GM13976 (cell line): ENCODE data around the gene CASP9.

Experiments used
- DNase-seq: peaks from one replicate; pipeline ENCODE4 v3.0.0; 2012; ENCODE audit warnings: low spot score
- CTCF ChIP-seq: IDR thresholded peaks from 2 replicates; pipeline ENCODE4 v1.5.1; 2012; ENCODE audit warnings: borderline replicate concordance, mild to moderate bottlenecking; ENCODE audit not compliant: insufficient read depth; ENCODE audit errors: extremely low read depth, missing control alignments, control extremely low read depth
- in situ Hi-C: fragments of 300-500 bp; cut with MboI; formaldehyde crosslinking; loops from one replicate; pipeline ENCODE4 v1.12.0; 2022; ENCODE audit warnings: low sequenced_read_pairs, mixed read lengths, inconsistent platforms; ENCODE audit not compliant: unreplicated experiment

The CASP9 gene

DNA sequence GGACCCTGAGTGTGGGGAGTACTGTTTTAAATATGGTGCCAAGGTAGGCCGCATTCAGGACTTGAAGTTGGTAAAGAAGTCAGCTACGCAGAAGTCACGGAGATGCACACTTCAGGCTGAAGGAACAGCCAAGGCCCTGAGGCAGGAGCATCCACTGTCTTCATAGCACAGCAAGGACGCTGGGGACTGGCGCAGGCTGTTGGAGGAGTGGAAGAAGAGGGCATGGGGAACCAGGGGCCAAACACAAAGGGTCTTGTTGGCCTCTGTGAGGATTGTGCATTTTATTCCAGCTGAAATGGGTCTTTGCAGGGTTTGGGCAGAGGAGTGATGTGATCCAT lies 19.2 kb upstream of the CASP9 start:
- no peak for DNase-seq
- in situ Hi-C loops: no loop called here

DNA sequence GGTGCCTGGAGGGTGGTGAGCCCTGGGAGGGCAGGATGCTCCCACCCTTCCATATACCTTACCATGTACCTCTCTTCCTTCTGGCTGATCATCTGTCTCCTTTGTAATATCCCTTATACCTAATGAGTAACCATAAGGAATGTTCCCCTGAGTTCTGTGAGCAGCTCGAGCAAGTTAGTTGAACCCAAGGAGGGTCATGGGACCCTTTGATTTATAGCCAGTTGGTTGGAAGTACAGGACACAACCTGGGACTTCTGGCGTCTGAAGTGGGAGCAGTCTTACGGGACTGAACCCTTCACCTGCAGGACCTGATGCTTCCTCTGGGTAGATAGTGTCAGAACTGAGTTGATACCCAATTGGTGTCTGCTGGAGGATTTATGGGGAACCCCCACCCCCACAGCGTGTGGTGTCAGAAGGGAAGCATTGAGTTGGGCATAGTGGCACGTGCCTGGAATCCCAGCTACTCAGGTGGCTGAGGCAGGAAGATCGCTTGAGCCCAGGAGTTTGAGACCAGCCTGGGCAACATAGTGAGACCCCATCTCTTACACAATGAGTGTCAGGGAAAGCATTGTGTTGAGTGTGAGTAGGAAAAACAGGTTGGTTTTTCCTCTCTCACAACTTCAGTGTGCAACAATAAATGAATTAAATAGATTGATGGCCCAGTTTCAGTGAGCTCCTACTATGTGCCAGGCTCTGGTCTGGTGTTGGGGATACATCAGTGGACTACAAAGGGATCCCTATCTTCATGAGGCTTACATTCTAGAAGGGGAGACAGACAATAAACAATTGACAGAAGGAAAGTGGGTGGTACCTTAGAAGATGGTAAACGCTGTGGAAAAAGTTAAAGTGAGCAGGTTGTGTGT lies 18.6 kb upstream of the CASP9 start:
- no peak for DNase-seq
- in situ Hi-C loops: no loop called here
- TF ChIP-seq CTCF: no peak

More for the DNA sequence above, 19.2 kb upstream of the CASP9 start:
- TF ChIP-seq CTCF: no peak

GRCh38 chr1:15541231-15541792 lies 17.3 kb upstream of the CASP9 start:
- in situ Hi-C loops: no loop called here
- no peak for DNase-seq
- no peak for TF ChIP-seq CTCF

GRCh38 chr1:15540186-15540585 lies 16.2 kb upstream of the CASP9 start:
- no peak for TF ChIP-seq CTCF
- in situ Hi-C loops: no loop called here
- DNase-seq: no peak

DNA sequence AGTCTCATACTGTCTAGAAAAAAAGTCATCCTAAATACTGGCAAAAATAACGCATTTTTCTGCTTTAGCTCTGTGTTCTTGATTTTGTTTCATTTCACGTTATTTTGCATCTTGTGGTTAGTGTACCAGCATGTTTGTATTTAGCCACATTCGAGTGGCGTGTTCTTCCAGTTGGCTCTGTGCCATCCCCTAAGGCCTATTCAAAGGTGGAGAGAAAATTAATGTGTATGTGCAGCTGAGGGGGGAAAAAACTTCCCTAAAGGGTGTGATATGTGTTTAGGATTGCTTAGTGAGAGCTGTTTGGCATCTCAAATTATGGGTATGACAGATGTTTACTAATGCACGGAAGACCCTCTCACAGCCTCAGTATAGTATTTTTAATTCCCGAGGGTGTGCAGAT lies 14.8 kb upstream of the CASP9 start:
- TF ChIP-seq CTCF: no peak
- no peak for DNase-seq
- in situ Hi-C loops: no loop called here

- DNase-seq: no peak
- in situ Hi-C loops: no loop called here
- TF ChIP-seq CTCF: no peak
These were observed 7.7 kb upstream of the CASP9 start for GRCh38 chr1:15531682-15532081.
